GM18861 (cell line): ENCODE results near the gene NFYC.

Source experiments
- ATAC-seq: cut with Tn5 transposase; IDR thresholded peaks from one replicate; pipeline ENCODE4 v1.9.1; 2021; ENCODE audit not compliant: unreplicated experiment

The NFYC gene

GRCh38 chr1:40734882-40735628 lies 43.6 kb downstream of the NFYC start:
- ATAC-seq: no peak

GRCh38 chr1:40736085-40736531 lies 44.6 kb downstream of the NFYC start:
- ATAC-seq: no peak

- no peak for ATAC-seq
Measured at GRCh38 chr1:40738831-40739230, 47.3 kb downstream of the NFYC start.

GRCh38 chr1:40739455-40740008 lies 48.0 kb downstream of the NFYC start:
- no peak for ATAC-seq

GRCh38 chr1:40740039-40740996 lies 48.8 kb downstream of the NFYC start:
- no peak for ATAC-seq

GRCh38 chr1:40740997-40741736 lies 49.7 kb downstream of the NFYC start:
- ATAC-seq: no peak

GRCh38 chr1:40742363-40743061 lies 51.0 kb downstream of the NFYC start:
- no peak for ATAC-seq

- no peak for ATAC-seq
Measured at GRCh38 chr1:40743452-40743851, 51.9 kb downstream of the NFYC start.

- ATAC-seq: no peak
Measured at GRCh38 chr1:40743860-40744259, 52.4 kb downstream of the NFYC start.

- no peak for ATAC-seq
Measured at GRCh38 chr1:40745176-40745575, 53.7 kb downstream of the NFYC start.

- ATAC-seq: no peak
Measured at GRCh38 chr1:40746344-40747090, 55.0 kb downstream of the NFYC start.

GRCh38 chr1:40748841-40749718 lies 57.6 kb downstream of the NFYC start:
- ATAC-seq: no peak

- ATAC-seq: no peak
Measured at GRCh38 chr1:40749817-40750216, 58.3 kb downstream of the NFYC start.

GRCh38 chr1:40750451-40750908 lies 59.0 kb downstream of the NFYC start:
- no peak for ATAC-seq

GRCh38 chr1:40751802-40752201 lies 60.3 kb downstream of the NFYC start:
- ATAC-seq: no peak

GRCh38 chr1:40753142-40753882 lies 61.8 kb downstream of the NFYC start:
- ATAC-seq: no peak

- no peak for ATAC-seq
Measured at GRCh38 chr1:40754201-40754600, 62.7 kb downstream of the NFYC start.

GRCh38 chr1:40755067-40755466 lies 63.6 kb downstream of the NFYC start:
- no peak for ATAC-seq
